DMS79 treated with DMSO at 0.1 percent for 48 hours (cell line): ENCODE results near the gene ST3GAL3.

ENCODE experiments used
- DNase-seq: peaks from one replicate; lab custom pipeline; 2025; lab: John Stamatoyannopoulos, UW

The ST3GAL3 gene

GRCh38 chr1:43914576-43915525, 207.5 kb downstream of the ST3GAL3 start:
- no peak for DNase-seq

- no peak for DNase-seq
Measured at GRCh38 chr1:43919906-43920305, 212.6 kb downstream of the ST3GAL3 start.

DNA sequence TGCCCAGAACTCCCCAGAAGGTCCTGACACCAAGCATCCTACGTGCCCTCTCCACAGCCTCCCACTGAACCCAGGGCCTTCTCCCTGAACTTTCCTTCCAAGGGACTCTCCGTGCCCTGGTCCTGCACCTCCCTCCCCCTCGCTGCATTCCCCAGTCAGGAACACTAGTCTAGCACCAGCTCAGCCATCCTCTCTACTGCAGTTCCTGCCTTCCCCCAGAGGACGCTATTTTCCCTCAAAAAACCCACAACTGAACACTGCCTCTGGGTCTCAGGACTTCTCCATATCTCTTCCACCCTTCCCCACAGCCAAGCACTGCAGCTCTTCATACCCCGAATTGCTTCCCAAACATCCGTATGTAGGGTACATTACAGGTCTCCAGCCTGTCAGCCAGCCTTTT, 213.7 kb downstream of the ST3GAL3 start:
- DNase-seq = no peak

- DNase-seq = no peak
Measured at GRCh38 chr1:43924516-43924915, 217.2 kb downstream of the ST3GAL3 start.

- no peak for DNase-seq
Measured at GRCh38 chr1:43925846-43926245, 218.5 kb downstream of the ST3GAL3 start.

DNA sequence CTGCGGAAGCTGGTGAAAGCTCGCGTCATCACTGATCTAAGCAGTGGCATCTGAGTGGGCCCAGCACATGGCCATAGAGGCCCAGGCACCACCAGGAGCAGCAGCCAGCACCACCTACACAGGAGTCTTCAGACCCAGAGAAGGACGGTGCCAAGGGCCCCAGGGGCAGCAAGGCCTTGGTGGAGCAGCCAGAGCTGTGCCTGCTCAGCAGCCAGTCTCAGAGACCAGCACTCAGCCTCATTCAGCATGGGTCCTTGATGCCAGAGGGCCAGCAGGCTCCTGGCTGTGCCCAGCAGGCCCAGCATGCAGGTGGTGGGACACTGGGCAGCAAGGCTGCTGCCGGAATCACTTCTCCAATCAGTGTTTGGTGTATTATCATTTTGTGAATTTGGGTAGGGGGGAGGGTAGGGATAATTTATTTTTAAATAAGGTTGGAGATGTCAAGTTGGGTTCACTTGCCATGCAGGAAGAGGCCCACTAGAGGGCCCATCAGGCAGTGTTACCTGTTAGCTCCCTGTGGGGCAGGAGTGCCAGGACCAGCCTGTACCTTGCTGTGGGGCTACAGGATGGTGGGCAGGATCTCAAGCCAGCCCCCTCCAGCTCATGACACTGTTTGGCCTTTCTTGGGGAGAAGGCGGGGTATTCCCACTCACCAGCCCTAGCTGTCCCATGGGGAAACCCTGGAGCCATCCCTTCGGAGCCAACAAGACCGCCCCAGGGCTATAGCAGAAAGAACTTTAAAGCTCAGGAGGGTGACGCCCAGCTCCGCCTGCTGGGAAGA, 223.0 kb downstream of the ST3GAL3 start:
- DNase-seq = no peak

DNA sequence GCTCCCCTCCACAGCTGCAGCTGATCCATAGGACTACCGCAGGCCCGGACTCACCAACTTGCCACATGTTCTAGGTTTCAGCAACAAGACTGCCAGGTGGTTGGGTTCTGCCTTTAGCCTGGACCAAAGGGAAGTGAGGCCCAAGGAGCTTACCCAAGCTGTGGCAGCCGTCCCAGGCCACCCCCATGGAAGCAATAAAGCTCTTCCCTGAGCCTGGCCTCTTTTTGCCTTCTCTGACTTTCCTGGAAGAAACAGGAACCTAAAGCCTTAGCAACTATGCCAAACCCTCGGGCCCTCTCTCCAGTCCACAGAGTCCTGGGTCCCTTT, 223.6 kb downstream of the ST3GAL3 start:
- DNase-seq = no peak

DNA sequence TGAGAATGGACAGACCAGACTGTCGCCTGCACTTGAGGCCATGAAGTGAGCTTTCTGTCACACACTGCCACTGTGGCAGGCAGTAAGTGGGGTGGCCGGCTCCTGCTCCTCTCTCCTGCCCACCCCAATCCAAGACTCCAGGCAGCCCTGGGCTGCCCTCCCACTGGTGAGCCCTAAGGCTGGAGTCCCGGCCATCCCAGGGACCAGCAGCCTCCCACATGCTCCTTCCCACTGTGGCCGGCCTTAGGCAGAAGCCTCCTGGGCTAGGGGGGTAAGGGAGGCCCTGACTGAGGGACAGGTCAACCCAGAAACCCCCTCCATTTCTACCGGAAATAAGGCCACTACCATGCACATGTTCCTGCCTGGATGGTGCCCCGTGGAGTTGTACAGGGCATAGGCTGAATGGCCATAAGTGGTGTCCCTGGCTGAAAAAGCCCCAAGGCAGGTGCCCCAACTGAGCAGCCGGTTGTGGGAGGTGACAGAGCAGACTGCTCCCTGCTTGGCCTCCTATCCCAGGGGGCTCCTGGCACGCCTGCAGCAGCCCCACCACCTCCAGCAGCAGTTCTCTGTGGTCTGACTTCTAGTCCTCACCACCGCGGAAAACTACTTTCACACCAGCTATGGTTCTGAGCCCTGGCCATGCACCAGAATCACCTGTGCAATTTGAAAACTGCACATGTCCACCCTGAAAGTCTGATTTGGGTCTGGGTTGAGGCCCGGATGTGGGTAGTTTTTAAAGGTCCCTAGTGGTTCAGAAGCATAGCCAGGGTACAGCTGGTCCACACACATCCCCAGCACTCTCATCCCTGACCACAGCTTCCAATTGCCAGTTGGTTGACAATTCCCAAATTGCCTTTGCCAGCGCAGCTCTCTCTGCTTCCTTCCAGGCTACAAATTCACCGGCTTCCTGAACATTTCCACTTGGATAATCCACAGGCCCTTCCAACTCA, 224.7 kb downstream of the ST3GAL3 start:
- no peak for DNase-seq

DNA sequence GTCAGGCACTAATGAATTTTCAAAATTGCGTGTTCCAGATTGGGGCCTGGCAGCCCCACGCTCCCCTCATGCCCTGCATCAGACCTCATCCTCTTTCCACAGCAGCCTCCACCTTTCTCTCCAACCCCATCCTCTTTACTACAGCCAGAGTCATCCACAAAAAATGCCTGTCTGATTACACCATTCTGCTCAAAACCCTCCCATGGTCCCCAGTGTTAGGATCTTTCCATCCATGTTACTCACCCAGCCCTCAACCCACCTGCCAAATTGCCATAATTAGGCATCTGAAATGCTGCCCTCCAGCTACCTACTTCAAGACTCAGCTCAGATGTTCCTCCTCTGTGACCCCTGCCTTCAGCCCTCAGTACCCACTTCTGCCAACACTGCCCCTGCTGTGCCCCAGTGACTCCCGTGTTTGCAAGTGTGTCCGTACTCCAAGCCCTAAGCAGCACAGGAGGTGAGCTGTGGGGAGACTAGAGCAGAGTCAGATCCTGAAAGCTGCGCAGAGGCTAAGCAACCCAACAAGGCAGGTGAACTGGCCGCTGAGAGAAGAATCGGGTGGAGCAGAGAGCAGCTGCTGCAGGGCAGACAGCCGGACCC, 225.6 kb downstream of the ST3GAL3 start:
- peak; percentile 65 for DNase-seq

DNA sequence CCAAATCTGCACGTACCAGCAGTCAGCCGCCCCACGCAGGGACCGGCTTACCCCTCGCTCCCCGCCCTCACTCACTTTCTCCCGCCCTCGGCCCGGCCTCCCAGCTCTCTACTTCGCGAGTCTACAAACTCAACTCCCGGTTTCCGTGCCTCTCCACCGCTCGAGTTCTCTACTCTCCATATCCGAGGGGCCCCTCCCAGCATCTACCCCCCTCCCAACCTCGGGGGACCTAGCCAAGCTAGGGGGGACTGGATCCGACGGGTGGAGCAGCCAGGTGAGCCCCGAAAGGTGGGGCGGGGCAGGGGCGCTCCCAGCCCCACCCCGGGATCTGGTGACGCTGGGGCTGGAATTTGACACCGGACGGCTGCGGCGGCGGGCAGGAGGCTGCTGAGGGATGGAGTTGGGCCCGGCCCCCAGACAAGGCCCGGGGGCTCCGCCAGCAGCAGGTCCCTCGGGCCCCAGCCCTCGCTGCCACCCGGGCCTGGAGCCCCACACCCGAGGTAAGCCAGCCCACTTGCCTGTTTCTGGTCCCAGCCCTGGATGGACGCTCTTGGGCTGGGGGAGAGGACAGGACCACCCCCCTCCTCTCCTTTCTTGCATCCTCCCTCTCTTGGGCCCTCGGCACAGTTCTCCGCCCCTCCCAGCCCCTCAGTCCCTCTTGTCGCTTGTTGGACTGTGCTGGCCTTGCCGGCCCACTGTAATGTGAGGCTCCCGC, 226.2 kb downstream of the ST3GAL3 start, which contains the start of gene ARTN:
ARTN (plus strand) TSS at position 416 of the 715 bp plus-strand sequence. CDS start 1,856 bp downstream, outside the sequence.
- DNase-seq = peak; percentile 76

DNA sequence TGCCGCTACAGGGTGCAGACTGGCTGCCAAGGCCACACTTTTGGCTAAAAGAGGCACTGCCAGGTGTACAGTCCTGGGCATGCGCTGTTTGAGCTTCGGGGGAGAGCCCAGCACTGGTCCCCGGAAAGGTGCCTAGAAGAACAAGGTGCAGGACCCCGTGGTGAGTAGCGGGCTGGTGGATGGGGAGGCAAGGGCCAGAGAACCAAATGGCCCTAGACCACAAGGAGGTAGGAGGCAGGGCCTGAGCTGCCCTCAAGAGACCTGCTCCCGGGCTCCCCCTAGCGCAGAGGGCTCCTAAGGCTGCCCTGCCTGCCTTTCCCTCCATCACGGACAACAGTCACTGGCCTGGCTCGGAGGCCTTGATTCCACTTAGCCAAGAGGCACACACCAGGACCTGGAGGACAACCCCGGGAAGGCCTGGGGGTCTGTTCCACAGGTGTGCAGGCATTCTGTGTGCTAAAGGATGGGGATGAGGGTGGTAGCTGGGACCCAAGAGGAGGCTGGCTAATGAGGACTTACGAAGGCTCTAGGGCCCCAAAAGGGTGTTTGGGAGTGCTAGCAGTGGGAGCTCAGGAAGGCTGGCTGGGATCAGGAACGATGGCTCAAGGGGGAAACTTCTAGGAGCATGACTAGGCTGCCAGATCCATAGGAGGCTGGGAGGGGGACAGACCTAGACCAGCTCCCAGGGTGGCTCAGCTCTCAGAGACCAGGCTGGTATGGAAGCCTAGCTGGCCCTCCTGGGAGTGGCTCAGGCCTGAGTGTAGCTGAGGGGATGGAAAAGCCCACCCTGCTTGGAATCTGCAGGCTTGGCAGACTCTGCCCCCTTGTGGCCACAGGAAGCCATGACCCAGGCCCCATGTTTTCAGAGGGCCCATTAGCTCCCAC, 227.0 kb downstream of the ST3GAL3 start:
- DNase-seq = peak; percentile 72

DNA sequence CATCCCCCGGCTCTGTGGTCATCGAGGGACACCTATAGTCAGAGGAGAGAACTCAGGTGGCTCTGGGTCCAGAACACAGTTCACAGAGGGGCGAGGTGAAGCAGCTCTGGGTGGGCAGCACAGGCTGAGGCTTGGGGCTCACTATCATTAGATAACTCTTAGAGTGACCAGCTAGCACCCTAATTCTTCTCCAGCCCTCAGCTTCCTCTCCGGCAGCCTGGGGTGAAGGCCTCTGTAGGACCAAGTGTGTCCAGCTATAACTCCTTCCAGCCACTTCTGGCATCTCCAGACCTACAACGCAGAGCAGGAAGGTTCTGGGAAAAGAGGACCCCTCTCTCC, 227.6 kb downstream of the ST3GAL3 start:
- DNase-seq = no peak

DNA sequence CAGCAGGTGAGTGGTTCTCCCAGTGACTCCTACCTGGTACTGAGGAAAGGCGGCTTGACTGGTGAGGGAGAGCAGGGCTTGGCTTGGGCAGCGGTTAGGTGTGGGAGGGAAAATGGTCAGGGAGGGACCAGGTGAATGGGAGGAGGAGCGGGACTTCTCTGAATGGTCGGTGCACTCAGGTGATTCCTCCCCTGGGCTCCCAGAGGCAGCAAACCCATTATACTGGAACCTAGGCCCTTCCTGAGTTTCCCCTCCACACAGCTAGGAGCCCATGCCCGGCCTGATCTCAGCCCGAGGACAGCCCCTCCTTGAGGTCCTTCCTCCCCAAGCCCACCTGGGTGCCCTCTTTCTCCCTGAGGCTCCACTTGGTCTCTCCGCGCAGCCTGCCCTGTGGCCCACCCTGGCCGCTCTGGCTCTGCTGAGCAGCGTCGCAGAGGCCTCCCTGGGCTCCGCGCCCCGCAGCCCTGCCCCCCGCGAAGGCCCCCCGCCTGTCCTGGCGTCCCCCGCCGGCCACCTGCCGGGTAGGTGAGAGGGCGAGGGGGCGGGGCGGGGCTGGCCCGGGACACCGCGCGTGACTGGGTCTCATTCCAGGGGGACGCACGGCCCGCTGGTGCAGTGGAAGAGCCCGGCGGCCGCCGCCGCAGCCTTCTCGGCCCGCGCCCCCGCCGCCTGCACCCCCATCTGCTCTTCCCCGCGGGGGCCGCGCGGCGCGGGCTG, 228.5 kb downstream of the ST3GAL3 start:
- DNase-seq = peak; percentile 34

- peak; percentile 36 for DNase-seq
Measured at GRCh38 chr1:43936431-43937151, 229.3 kb downstream of the ST3GAL3 start.

GRCh38 chr1:43937179-43937865, 230.0 kb downstream of the ST3GAL3 start:
- DNase-seq = no peak

- DNase-seq = no peak
Measured at GRCh38 chr1:43938383-43938782, 231.0 kb downstream of the ST3GAL3 start.

- DNase-seq = no peak
Measured at GRCh38 chr1:43938892-43939587, 231.7 kb downstream of the ST3GAL3 start.
